ENCODE data around the gene FOXO6. TPM values are rescaled to one million over a fixed set of nuclear protein-coding genes. Genes with fewer than 3 reads are reported as not detected.
"Not testable (repeated sequence)": the region's sequence is repeated elsewhere in the genome, so short reads cannot be mapped to it uniquely, and the experiment has no call there.

The FOXO6 gene
- total RNA-seq, 1 experiment from 2014 or later: 9.0 TPM

DNA sequence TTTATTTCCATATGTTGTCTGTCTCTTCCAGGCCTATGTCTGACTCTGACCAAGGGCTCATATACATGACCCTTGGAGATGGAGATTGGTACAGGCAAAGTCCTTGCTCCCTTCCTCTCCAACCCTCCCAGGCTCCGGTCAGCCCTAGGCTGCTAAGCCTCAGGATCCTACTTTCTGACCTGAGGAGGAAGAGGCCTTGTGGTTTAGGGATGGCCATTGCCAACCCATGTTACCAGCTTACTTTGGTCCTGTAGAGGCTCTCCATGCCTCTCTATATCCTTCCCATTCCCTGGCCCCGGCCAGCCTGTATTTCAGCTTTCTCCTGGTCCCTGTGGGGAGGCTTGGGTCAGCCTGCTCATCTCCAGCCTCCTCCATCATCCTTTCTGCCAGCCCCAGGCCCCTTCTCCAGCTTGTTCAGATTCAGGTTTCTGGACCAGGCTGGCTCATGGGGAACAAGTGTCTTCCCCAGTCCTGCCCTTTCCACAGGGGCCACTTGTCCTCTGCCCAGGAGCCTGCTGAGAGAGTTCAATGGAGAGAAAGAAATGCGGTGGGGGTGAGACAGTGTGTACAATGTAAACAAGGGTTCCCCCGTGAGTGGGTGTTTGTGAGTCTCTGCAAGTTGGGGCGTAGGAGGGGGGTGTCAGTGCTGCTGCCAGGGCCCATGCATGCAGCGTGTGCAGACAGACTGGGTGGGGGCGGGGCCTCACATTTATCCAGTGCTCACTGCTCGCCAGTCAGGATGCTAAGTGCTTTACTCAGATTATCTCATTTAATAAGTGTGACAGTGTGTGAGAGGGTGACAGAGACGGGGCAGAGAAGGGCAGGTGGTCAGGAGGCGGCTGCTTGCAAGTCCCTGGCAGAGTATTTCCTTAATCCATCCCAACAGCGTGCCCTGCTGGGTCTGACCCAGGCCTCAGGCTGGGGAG is 31.3 kb upstream of the FOXO6 start:
- Histone ChIP-seq H3K27ac (no peak overlapping the region), H3K4me3 (no peak overlapping the region), H3K27me3 (ENCODE audit: insufficient read depth, low read depth) (no peaks in the 10 kb centered on the region), H3K9me2 (ENCODE audit: insufficient read depth) (no peaks in the 10 kb centered on the region), H4K20me1 (ENCODE audit: insufficient read depth) (no peaks in the 10 kb centered on the region), H3K36me3 (ENCODE audit: low read depth) (no peaks in the 10 kb centered on the region), H2AFZ (no peak overlapping the region), H3K4me1 (replicated peaks; ENCODE audit: insufficient read depth) (peaks cover 29% of the 10 kb centered on the region), H3K79me2 (ENCODE audit: low read depth) (no peaks in the 10 kb centered on the region), H3F3A (ENCODE audit: insufficient read depth, low read depth) (peaks cover 6% of the 10 kb centered on the region; the same call in 1 of the 2 replicates), H3K4me2 (no peak overlapping the region), H3K9me3 (ENCODE audit: insufficient read depth, low read depth) (peaks cover 8% of the 10 kb centered on the region; the same call in 1 of the 2 replicates)
- no peak for TF ChIP-seq EZH2 (IDR thresholded peaks at IDR 0.05; ENCODE audit: low read depth)
- TF ChIP-seq, protein P1, sequence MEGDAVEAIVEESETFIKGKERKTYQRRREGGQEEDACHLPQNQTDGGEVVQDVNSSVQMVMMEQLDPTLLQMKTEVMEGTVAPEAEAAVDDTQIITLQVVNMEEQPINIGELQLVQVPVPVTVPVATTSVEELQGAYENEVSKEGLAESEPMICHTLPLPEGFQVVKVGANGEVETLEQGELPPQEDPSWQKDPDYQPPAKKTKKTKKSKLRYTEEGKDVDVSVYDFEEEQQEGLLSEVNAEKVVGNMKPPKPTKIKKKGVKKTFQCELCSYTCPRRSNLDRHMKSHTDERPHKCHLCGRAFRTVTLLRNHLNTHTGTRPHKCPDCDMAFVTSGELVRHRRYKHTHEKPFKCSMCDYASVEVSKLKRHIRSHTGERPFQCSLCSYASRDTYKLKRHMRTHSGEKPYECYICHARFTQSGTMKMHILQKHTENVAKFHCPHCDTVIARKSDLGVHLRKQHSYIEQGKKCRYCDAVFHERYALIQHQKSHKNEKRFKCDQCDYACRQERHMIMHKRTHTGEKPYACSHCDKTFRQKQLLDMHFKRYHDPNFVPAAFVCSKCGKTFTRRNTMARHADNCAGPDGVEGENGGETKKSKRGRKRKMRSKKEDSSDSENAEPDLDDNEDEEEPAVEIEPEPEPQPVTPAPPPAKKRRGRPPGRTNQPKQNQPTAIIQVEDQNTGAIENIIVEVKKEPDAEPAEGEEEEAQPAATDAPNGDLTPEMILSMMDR (conservative IDR thresholded peaks at IDR 0.05): no peak
- BruUV-seq (replicated peaks): no TSS peak
- intact Hi-C loops (cut with micrococcal nuclease; ENCODE audit: unreplicated experiment): no loop called here
- DNase-seq: no peak
- POLR2A ChIA-PET (ENCODE audit: unreplicated experiment): no interaction called here
- CTCF ChIA-PET: interaction anchor here (0.6 to 0.8 kb wide), 3 partner anchors 22 to 297 kb away, joined by 3 to 7 read pairs (median 7); no protein-coding TSS in a partner anchor

DNA sequence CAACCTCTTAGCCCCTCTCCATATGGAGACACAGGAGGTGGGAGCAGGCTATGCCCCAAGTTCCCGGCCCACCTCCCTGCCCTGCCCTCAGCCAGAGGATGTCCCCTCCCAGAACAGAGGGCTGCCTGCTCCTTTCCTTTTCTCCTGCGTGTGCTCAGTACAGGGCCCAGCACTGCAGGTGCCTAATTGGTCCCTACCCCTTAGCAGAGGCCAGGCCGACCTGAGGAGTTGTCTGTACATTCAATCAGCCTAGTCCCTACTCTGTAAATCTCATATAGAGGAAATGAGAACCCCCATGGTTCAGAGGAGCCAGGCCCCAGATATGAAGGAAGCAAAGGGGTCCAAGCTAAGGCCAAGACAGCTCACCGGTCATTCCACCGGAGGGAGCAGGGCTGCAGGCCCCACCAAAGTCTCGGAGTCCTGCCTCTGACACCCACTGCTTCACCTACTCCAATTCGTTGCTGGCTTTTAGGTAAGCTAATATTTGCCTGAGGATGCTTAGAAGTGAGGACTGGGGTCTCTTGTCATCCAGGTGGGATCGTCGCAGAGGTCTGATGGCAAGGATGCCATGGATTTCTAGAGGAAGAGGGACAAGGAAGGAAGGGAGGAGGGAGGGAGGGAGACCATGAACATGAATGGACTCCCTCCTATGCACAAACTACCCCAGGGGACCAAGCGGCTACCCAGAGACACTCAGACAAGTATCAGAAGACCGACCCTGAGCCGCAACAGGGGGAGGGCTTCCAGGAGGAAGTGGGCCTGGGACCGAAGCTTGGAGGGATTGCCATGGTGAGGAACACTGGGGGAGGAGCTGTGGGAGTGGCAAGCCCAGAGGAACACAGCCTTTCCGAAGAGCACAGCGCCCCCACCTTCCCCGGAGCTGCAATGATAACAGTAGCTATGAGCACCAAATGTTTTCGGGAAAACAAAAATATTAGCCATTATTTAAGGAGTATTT is 30.4 kb upstream of the FOXO6 start:
- no peak overlapping the region for H3K27ac ChIP-seq
- CTCF ChIA-PET: no interaction called here
- TF ChIP-seq, protein P1 (conservative IDR thresholded peaks at IDR 0.05): no peak
- TF ChIP-seq EZH2 (IDR thresholded peaks at IDR 0.05; ENCODE audit: low read depth): no peak
- H3K79me2 ChIP-seq (ENCODE audit: low read depth): no peaks in the 10 kb centered on the region
- H3K36me3 ChIP-seq (ENCODE audit: low read depth): no peaks in the 10 kb centered on the region
- intact Hi-C loops (cut with micrococcal nuclease; ENCODE audit: unreplicated experiment): no loop called here
- no peaks in the 10 kb centered on the region for H3K27me3 ChIP-seq (ENCODE audit: insufficient read depth, low read depth)
- peaks cover 8% of the 10 kb centered on the region; the same call in 1 of the 2 replicates for H3K9me3 ChIP-seq (ENCODE audit: insufficient read depth, low read depth)
- peaks cover 6% of the 10 kb centered on the region; the same call in 1 of the 2 replicates for H3F3A ChIP-seq (ENCODE audit: insufficient read depth, low read depth)
- no peak overlapping the region for H3K4me3 ChIP-seq
- no peak overlapping the region for H3K4me2 ChIP-seq
- H2AFZ ChIP-seq: no peak overlapping the region
- H3K9me2 ChIP-seq (ENCODE audit: insufficient read depth): no peaks in the 10 kb centered on the region
- no peak for DNase-seq
- POLR2A ChIA-PET (ENCODE audit: unreplicated experiment): no interaction called here
- no TSS peak for BruUV-seq (replicated peaks)
- H4K20me1 ChIP-seq (ENCODE audit: insufficient read depth): no peaks in the 10 kb centered on the region
- H3K4me1 ChIP-seq (replicated peaks; ENCODE audit: insufficient read depth): peaks cover 20% of the 10 kb centered on the region

DNA sequence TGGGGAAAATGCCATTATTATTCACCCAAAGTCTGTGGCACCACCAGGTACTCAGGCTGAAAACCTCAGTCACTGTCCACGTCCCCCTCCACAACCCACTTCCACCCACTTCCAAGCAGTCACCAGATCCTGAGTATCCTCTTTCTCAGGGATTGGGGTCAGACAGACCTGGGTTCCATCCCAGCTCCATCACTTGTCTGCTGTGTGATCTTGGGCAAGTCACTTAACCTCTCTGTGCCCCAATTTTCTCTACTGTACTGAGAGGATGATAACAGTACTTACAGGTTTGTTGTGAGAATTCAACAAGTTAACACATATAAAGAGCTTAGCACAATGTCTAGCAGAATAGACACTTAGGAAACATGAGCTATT is 29.7 kb upstream of the FOXO6 start:
- TF ChIP-seq, protein P1 (conservative IDR thresholded peaks at IDR 0.05): no peak
- no peak for TF ChIP-seq EZH2 (IDR thresholded peaks at IDR 0.05; ENCODE audit: low read depth)
- no peak overlapping the region for H2AFZ ChIP-seq
- H4K20me1 ChIP-seq (ENCODE audit: insufficient read depth): no peaks in the 10 kb centered on the region
- H3F3A ChIP-seq (ENCODE audit: insufficient read depth, low read depth): peaks cover 6% of the 10 kb centered on the region; the same call in 1 of the 2 replicates
- H3K4me1 ChIP-seq (replicated peaks; ENCODE audit: insufficient read depth): peaks cover 18% of the 10 kb centered on the region
- no TSS peak for BruUV-seq (replicated peaks)
- ChIA-PET CTCF (no interaction called here), POLR2A (ENCODE audit: unreplicated experiment) (no interaction called here)
- no peaks in the 10 kb centered on the region for H3K9me2 ChIP-seq (ENCODE audit: insufficient read depth)
- H3K9me3 ChIP-seq (ENCODE audit: insufficient read depth, low read depth): peaks cover 8% of the 10 kb centered on the region; the same call in 1 of the 2 replicates
- H3K79me2 ChIP-seq (ENCODE audit: low read depth): no peaks in the 10 kb centered on the region
- H3K27me3 ChIP-seq (ENCODE audit: insufficient read depth, low read depth): no peaks in the 10 kb centered on the region
- H3K4me3 ChIP-seq: no peak overlapping the region
- H3K27ac ChIP-seq: no peak overlapping the region
- H3K4me2 ChIP-seq: no peak overlapping the region
- no peak for DNase-seq
- H3K36me3 ChIP-seq (ENCODE audit: low read depth): no peaks in the 10 kb centered on the region
- intact Hi-C loops (cut with micrococcal nuclease; ENCODE audit: unreplicated experiment): no loop called here

DNA sequence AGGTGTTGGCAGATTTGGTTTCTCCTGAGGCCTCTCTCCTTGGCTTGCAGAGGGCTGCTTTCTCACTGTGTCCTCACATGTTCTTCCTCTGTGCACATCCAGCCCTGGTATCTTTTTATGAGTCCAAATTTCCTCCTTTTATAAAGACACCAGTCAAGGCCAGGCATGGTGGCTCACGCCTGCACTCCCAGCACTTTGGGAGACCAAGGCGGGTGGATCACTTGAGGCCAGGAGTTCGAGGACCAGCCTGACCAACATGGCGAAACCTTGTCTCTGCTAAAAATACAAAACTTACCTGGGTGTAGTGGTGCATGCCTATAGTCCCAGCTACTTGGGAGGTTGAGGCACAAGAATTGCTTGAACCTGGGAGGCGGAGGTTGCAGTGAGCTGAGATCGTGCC is 29.1 kb upstream of the FOXO6 start:
- POLR2A ChIA-PET (ENCODE audit: unreplicated experiment): interaction anchor here (0.6 kb wide), 2 partner anchors 23 to 527 kb away, joined by 3 to 6 read pairs; no protein-coding TSS in a partner anchor
- BruUV-seq (replicated peaks); H3K9me2 ChIP-seq (ENCODE audit: insufficient read depth); H3K9me3 ChIP-seq (ENCODE audit: insufficient read depth, low read depth); H3K36me3 ChIP-seq (ENCODE audit: low read depth); H3K27me3 ChIP-seq (ENCODE audit: insufficient read depth, low read depth); H3K27ac ChIP-seq; H3K79me2 ChIP-seq (ENCODE audit: low read depth); H2AFZ ChIP-seq; intact Hi-C loops (cut with micrococcal nuclease; ENCODE audit: unreplicated experiment); H3F3A ChIP-seq (ENCODE audit: insufficient read depth, low read depth); DNase-seq; CTCF ChIA-PET; H3K4me3 ChIP-seq; H4K20me1 ChIP-seq (ENCODE audit: insufficient read depth): not testable (repeated sequence)
- Histone ChIP-seq H3K4me1 (replicated peaks; ENCODE audit: insufficient read depth) (peaks cover 18% of the 10 kb centered on the region), H3K4me2 (0 out of 2 replicates have a peak overlapping the region, but pooled peaks have one; percentile 21)

Data from PC-9 (cell line).